Astrocyte of the cerebellum (primary cell): ENCODE measurements around the gene PDE11A.

ENCODE experiments used
- DNase-seq: peaks from one replicate; pipeline ENCODE4 v3.0.0-alpha.2; 2011; ENCODE audit warnings: low read depth
- H3K4me3 ChIP-seq: 2 replicates; pipeline ENCODE4 v1.5.1; 2011; ENCODE audit warnings: mild to moderate bottlenecking, low read depth, low read length, moderate library complexity
- CTCF ChIP-seq: IDR thresholded peaks from 2 replicates; pipeline ENCODE4 v1.5.1; 2012; ENCODE audit warnings: low read length, low read depth, moderate library complexity, mild to moderate bottlenecking; ENCODE audit errors: missing control alignments
- in situ Hi-C: cut with HindIII; loops from 2 replicates; pipeline ENCODE4 v1.10.0; 2017; ENCODE audit warnings: low sequenced_read_pairs

Gene PDE11A

GRCh38 chr2:177942731-177943130, 129.8 kb downstream of the PDE11A start:
- no peak overlapping the region for H3K4me3 ChIP-seq
- in situ Hi-C loops, result no loop called here
- no peak for TF ChIP-seq CTCF
- no peak for DNase-seq

GRCh38 chr2:177939211-177939610, 133.4 kb downstream of the PDE11A start:
- in situ Hi-C loops, result no loop called here
- no peak for DNase-seq
- H3K4me3 ChIP-seq, result no peak overlapping the region
- no peak for TF ChIP-seq CTCF

GRCh38 chr2:177930916-177931315, 141.7 kb downstream of the PDE11A start:
- in situ Hi-C loops, result no loop called here

GRCh38 chr2:177929662-177930522, 142.7 kb downstream of the PDE11A start:
- no peak overlapping the region for H3K4me3 ChIP-seq
- in situ Hi-C loops, result no loop called here
- no peak for TF ChIP-seq CTCF
- no peak for DNase-seq

More at GRCh38 chr2:177930916-177931315, 141.7 kb downstream of the PDE11A start:
- H3K4me3 ChIP-seq, result no peak overlapping the region
- DNase-seq, result no peak
- no peak for TF ChIP-seq CTCF

GRCh38 chr2:177923323-177923722, 149.3 kb downstream of the PDE11A start:
- TF ChIP-seq CTCF, result no peak
- in situ Hi-C loops, result no loop called here
- no peak for DNase-seq
- H3K4me3 ChIP-seq, result no peak overlapping the region

GRCh38 chr2:177921726-177922125, 150.9 kb downstream of the PDE11A start:
- DNase-seq, result no peak
- H3K4me3 ChIP-seq, result no peak overlapping the region
- no peak for TF ChIP-seq CTCF
- in situ Hi-C loops, result no loop called here
